SK-N-MC (cell line): ENCODE results near the gene RPRD1B.

Experiments used
- DNase-seq: peaks from one replicate; pipeline ENCODE4 v3.0.0-alpha.2; 2011; ENCODE audit warnings: low read depth, low spot score
- H3K27ac ChIP-seq: fragments of 200-600 bp; sonication (generic); 2 replicates; pipeline ENCODE4 v1.5.1; 2016; ENCODE audit warnings: mixed run types
- H3K36me3 ChIP-seq: fragments of 200-600 bp; sonication (generic); 2 replicates; pipeline ENCODE4 v1.6.1; 2017; ENCODE audit warnings: antibody characterized with exemption, low read length, mixed read lengths; ENCODE audit not compliant: insufficient read depth
- H3K4me3 ChIP-seq: fragments of 200-600 bp; sonication (generic); 2 replicates; pipeline ENCODE4 v1.5.1; 2016
- H3K9ac ChIP-seq: fragments of 200-600 bp; sonication (generic); 2 replicates; pipeline ENCODE4 v1.8.0; 2017; ENCODE audit warnings: mixed run types, mixed read lengths; ENCODE audit not compliant: insufficient read length
- H3K9me3 ChIP-seq: fragments of 200-600 bp; sonication (generic); 2 replicates; pipeline ENCODE4 v1.6.1; 2017; ENCODE audit warnings: low read depth, mild to moderate bottlenecking, antibody characterized with exemption, low read length, moderate library complexity, mixed read lengths
- EZH2 ChIP-seq: fragments of 200-600 bp; sonication (generic); IDR thresholded peaks from one replicate; pipeline ENCODE4 v1.6.1; 2017; ENCODE audit warnings: antibody characterized with exemption
- FOXP2 ChIP-seq: optimal IDR thresholded peaks from 2 replicates; pipeline ENCODE3; 2011; ENCODE audit warnings: mild to moderate bottlenecking, moderate library complexity; ENCODE audit not compliant: insufficient read depth; ENCODE audit errors: extremely low read length, control extremely low read depth
- POLR2AphosphoS5 ChIP-seq: IDR thresholded peaks from 2 replicates; pipeline ENCODE4 v1.6.1; 2012; ENCODE audit warnings: mild to moderate bottlenecking, low read depth, low read length, borderline replicate concordance

The RPRD1B gene

DNA sequence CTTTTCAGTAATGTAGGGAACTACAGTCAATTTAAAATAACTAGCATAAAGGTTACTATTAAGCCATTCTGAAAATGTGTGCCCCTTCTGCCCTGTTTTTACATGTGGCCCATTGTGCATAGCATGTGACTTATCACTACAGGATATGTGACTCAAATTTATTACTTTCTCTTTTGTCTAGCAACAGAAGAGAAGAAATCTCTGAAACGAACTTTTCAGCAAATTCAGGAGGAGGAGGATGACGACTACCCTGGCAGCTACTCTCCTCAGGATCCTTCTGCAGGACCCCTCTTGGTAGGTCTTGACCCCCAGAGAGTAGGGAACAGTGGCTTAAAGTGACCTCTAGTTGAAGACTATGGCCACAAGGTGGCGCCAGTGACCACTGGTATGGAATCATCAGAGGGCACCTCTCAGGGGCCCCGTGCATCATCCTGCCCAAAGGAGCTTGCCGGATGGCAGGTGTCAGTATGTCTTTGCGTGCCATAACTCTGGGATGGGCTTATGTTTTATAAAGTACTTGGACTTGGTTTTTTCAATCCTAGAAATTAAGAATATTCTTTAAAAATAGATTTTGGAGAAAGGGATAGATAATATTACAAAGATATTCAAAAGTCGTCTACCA, 23.9 kb downstream of the RPRD1B start:
- H3K36me3 ChIP-seq, result peaks cover 73% of the 10 kb centered on the region
- TF ChIP-seq EZH2 (no peak), POLR2AphosphoS5 (no peak), FOXP2 (no peak)
- no peak for DNase-seq
- H3K9me3 ChIP-seq, result no peaks in the 10 kb centered on the region
- H3K4me3 ChIP-seq, result no peak overlapping the region
- H3K9ac ChIP-seq, result no peak overlapping the region
- no peak overlapping the region for H3K27ac ChIP-seq

GRCh38 chr20:38059832-38060231, 26.3 kb downstream of the RPRD1B start:
- no peak overlapping the region for H3K9ac ChIP-seq
- H3K9me3 ChIP-seq, result no peaks in the 10 kb centered on the region
- no peak for TF ChIP-seq FOXP2
- TF ChIP-seq POLR2AphosphoS5, result no peak
- TF ChIP-seq EZH2, result no peak
- no peak overlapping the region for H3K4me3 ChIP-seq
- DNase-seq, result no peak
- no peak overlapping the region for H3K27ac ChIP-seq
- H3K36me3 ChIP-seq, result peaks cover 88% of the 10 kb centered on the region

DNA sequence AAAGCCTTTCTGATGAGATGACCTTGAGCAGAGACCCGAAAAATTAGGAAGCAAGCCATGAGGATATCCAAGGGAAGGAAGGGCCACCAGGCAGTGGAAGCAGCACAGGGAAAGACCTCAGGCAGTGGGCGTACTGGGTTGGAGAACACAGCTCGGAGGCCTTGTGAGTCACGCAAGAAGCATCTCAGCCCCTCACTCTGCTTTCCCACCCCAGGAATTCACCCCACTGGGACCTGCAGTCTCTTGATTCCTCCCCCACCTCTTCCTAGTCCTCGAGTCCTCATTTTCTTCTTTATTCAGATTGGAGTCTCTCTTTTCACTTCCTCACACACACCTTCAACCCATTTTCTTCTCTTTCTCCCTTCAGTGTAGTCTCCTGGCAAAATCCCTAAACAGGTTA, 27.0 kb downstream of the RPRD1B start:
- Histone ChIP-seq H3K36me3 (peaks cover 88% of the 10 kb centered on the region), H3K4me3 (no peak overlapping the region), H3K9me3 (no peaks in the 10 kb centered on the region), H3K27ac (no peak overlapping the region), H3K9ac (no peak overlapping the region)
- DNase-seq, result no peak
- TF ChIP-seq POLR2AphosphoS5, result no peak
- no peak for TF ChIP-seq FOXP2

DNA sequence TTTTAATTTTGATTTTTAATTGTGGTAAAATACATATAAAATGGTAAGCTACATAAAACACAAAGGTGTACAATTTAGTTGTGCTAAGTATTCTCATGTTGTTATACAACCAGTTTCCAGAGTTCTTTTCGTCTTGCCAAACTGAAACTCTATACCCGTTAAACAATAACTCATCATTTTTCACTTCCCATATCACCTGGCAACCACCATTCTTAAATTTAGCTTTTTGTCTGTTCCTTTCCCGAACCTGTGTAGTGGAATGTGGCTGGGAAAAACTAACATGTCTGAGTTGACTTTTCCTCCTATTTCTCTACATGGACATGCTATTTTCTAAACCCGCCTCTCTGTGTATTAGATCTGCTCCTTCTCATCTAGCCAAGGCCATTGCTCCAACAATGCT, 27.6 kb downstream of the RPRD1B start:
- H3K9ac ChIP-seq, result no peak overlapping the region
- H3K4me3 ChIP-seq, result no peak overlapping the region
- DNase-seq, result no peak
- no peak for TF ChIP-seq POLR2AphosphoS5
- TF ChIP-seq FOXP2, result no peak
- no peak for TF ChIP-seq EZH2
- H3K9me3 ChIP-seq, result no peaks in the 10 kb centered on the region
- no peak overlapping the region for H3K27ac ChIP-seq
- peaks cover 90% of the 10 kb centered on the region for H3K36me3 ChIP-seq

- H3K9me3 ChIP-seq, result no peaks in the 10 kb centered on the region
- peaks cover 96% of the 10 kb centered on the region for H3K36me3 ChIP-seq
- H3K4me3 ChIP-seq, result no peak overlapping the region
- DNase-seq, result no peak
- TF ChIP-seq POLR2AphosphoS5 (no peak), FOXP2 (no peak), EZH2 (no peak)
- no peak overlapping the region for H3K9ac ChIP-seq
- no peak overlapping the region for H3K27ac ChIP-seq
Observed at GRCh38 chr20:38062890-38063289, 29.3 kb downstream of the RPRD1B start.

DNA sequence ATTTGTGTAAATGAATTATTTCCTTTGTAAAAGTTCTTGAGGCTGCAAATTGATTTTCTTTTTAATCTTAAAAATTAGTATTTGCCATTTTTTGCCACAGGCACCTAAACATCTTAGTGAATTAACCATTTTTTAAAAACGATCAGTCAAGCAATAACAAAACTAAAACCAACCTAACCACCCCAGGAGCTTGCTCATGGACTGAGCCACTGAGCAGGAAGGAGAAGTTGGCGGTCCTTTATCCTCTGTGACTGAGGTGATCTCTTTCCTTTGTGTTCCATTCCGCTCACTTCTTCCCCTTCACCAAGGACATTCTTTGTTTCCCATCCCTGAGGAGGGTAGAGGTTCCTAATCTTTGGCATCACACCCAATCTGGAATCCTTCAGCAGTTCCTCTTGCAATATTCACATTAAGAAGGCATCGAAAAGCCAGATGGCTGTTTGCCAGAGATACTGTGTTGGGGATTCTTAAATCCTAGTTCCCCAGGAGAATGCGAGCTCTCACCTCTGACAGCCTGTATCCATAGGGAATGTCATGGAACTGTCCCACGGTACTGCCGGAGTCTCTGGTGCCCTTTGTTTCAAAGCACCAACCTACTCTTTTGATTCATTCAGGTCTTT, 30.5 kb downstream of the RPRD1B start:
- DNase-seq, result no peak
- Histone ChIP-seq H3K36me3 (peaks cover 97% of the 10 kb centered on the region), H3K9ac (no peak overlapping the region), H3K9me3 (no peaks in the 10 kb centered on the region), H3K4me3 (no peak overlapping the region), H3K27ac (no peak overlapping the region)
- TF ChIP-seq FOXP2 (no peak), EZH2 (no peak), POLR2AphosphoS5 (no peak)

DNA sequence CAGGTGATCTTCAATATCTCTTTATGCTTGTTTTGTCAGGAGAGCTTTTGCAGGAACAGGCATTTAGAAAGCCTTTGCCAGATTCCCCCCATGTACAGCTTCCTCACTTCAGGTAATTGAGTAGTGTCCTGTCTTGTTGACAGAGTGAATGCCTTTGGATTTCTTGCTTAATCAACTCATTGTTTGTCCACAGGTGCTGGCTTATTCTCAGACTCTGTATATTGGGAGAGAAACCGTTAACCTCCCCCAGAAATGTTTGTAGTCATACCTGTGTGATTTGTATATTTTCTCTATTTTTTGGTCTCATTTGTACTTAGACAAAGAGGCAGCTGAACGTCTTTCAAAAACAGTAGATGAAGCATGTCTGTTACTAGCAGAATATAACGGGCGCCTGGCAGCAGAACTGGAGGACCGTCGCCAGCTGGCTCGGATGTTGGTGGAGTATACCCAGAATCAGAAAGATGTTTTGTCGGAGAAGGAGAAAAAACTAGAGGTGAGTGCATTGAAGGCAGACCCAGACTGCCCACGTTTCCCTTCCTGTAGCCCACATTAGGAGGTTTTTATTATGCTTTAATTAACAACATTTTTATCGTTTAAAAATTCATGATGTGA, 32.3 kb downstream of the RPRD1B start:
- no peak for DNase-seq
- peaks cover 97% of the 10 kb centered on the region for H3K36me3 ChIP-seq
- H3K27ac ChIP-seq, result no peak overlapping the region
- H3K9ac ChIP-seq, result no peak overlapping the region
- no peak for TF ChIP-seq POLR2AphosphoS5
- TF ChIP-seq EZH2, result no peak
- TF ChIP-seq FOXP2, result no peak
- H3K4me3 ChIP-seq, result no peak overlapping the region
- H3K9me3 ChIP-seq, result no peaks in the 10 kb centered on the region

DNA sequence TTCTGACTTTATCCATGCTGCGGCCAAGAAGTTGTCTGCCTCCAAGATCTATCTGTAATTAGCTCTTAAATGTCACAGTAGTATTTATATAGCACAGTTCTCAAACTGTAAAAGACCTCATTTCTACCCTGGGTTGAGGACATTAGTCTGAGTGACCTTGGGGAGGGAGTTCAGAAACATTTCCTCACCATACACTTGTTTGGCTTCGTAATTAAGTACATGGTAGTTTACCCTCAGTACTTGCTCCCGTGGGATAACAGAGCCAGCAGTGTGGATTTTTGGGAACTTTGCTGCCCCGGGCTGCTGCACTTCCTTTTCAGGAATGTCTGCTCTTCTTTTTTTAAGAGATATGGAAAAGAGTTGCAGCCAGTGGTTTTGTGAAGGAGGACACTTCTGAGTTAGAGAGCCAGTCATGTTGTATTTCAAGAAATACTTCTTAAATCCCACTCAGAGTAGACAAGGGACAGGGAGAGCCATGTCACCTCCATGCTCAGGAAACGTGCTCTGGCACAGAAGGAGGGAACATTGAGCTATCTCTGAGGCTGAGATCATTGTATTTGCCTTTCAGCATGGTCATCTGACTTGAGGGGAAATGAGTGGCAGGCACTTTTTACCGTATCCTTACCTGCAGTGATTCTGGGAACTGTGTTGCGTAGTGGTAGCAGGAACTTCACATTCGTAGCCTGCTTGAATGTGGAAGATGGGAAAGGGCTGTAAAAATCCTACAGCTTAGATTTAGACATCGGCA, 33.6 kb downstream of the RPRD1B start:
- Histone ChIP-seq H3K9me3 (no peaks in the 10 kb centered on the region), H3K4me3 (no peak overlapping the region), H3K36me3 (peaks cover 97% of the 10 kb centered on the region), H3K9ac (no peak overlapping the region), H3K27ac (no peak overlapping the region)
- no peak for DNase-seq
- TF ChIP-seq EZH2 (no peak), FOXP2 (no peak), POLR2AphosphoS5 (no peak)
